ENCODE data around the gene CEP350. TPM values are rescaled to one million over a fixed set of nuclear protein-coding genes. Genes with fewer than 3 reads are reported as not detected.

CEP350 gene
- total RNA-seq, 1 experiment from 2014 or later, result 54.7 TPM

DNA sequence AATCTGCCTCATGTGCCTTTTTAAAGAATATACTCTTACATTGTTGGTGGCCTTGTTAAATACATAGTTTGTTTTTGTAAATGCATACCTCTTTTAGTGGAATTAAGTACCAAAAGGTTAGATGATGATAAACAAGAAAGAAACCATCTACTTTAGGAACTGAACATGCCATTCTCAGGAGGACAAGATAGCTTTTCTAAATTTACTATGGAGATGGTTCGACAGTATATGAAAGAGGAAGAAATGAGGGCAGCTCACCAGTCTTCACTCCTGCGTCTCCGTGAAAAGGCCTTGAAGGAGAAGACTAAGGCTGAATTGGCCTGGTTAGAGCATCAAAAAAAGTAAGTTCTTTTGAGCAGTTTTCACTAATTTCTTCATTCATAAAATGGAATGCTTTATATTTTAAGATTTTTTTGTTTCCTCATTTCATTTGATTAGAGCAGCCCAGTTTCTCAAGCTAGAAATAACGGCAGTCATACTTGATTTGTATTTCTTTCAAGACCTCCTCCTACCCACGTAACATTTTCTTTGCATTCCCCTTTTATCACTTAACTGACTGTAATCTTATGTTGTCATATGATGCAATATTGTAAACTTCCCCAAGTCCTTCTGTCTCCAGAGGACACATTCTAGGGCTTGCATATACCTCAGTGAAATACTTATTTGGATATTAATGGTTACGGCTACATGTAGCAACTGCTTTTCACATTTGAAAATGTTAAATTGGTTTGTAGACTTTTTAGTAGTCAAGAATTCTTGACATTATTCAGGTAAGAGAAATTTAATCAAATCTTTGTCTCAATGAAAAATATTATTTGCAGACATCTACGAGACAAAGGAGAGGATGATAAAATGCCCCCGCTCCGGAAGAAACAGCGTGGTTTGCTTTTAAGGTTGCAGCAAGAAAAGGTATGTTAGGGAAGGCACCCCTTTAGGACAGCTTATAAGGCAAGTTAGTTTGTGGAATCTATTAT lies 99.3 kb downstream of the CEP350 start:
- no peak for DNase-seq (ENCODE audit: extremely low read depth, low read depth)

DNA sequence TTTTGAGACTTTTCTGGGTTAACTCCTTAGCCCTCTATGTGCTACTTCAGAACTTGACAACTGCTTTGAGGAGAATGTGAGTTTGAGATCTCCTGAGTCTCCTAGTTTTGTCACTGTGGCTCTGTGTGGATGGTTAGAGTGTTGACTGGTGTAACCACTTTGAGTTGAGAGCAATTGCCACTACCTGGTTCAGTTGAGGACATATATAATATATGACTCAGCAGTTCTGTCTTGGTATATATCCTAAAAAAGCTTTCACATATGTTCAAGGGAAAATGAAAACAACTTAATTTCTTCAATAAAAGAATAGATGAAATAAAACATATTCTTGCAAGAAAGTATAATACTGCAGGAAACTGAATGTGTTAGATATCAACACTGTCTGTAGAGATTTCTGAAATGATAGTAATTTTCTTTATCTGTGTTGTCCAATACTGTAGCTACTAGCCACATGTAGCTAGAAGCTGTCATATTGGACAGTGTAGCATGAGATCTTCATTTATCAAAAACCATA lies 103.3 kb downstream of the CEP350 start:
- peak; percentile 23 for DNase-seq (ENCODE audit: extremely low read depth, low read depth)

DNA sequence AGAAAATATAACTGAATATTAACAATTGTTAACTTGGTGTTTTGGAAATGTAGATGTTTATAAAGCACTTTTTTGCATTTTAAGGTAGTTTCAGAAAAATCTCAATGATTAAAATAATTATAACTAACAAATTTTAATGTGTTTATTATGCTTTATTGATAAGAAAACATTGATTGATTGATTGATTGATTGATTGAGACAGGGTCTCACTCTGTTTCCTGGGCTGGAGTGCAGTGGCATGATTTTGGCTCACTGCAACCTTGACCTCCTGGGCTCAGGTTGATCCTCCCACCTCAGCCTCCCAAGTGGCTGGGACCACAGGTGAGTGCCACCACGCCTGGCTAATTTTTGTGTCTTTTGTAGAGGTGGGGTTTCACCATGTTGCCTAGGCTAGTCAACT lies 106.4 kb downstream of the CEP350 start:
- DNase-seq (ENCODE audit: extremely low read depth, low read depth), result no peak

DNA sequence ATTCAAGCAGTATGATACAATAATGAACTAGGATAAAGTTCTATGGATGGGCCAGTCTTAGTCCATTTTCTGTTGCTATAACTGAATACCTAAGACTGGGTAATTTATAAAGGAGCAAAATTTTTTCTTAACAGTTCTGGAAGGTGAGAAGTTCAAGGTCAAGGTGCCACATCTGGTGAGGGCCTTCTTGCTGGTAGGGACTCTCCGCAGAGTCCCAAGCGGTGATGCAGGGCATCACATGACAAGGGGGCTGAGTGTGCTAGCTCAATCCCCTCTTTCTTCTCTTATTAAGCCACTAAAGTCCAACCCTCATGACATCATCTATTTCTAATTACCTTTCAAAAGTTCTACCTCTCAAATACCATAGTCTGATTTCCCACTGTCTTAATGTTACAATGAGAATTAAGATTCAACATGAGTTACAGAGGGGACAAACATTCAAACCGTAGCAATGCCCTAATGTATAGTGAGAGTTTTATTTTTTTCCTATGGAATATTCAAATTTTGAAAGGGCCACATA lies 107.9 kb downstream of the CEP350 start:
- no peak for DNase-seq (ENCODE audit: extremely low read depth, low read depth)

DNA sequence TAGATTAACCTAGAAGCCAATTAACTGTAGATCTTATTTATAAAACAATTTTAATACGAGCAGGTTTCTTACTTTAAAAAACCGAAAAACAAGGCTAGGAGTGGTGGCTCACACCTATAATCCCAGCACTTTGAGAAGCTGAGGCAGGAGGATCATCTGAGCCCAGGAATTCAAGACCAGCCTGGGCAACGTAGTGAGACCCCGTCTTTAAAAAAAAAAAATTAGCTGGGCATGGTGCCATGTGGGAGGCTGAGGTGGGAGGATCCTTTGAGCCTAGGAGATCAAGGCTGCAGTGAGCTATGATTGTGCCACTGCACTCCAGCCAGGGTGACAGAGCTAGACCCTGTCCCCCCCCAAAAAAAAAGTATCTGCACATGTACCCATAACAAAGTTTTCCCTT lies 110.8 kb downstream of the CEP350 start:
- no peak for DNase-seq (ENCODE audit: extremely low read depth, low read depth)

DNA sequence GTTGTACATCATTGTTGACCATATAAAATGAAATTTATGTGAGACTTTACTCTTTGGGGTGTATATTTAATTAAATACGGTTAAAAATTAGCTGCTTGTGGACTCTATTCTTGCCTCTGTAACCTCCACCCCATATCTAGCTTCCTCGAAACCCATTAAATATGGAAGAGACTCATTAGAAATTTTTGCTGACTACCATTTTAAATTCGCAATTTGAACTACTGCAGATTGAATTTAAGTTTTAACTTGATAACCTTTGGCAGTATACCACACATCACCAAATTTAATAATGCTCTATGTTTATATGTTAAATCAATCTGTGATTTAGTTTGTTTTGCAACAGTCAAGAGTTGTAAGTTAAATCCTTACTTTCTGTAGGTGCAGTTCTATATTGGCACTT lies 111.5 kb downstream of the CEP350 start:
- DNase-seq (ENCODE audit: extremely low read depth, low read depth), result no peak

DNA sequence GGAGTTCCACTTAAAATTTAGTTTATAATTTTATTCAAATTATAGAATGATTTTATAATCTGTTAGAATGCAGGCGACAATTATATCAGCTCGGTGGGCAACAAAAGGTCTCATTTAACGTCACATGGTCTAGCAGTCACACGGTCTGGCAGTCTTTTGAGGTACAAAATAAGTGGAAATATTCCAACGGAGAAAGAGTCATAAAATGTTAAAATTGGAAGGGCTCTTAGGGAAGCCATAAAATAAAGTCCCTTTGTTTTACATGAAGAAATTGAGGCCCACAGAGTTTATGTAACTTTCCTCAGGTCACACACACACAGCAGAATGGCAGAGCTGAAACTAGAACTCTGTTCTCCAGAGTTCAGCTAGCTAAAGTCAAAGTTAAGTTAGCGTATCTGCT lies 115.7 kb downstream of the CEP350 start:
- no peak for DNase-seq (ENCODE audit: extremely low read depth, low read depth)

DNA sequence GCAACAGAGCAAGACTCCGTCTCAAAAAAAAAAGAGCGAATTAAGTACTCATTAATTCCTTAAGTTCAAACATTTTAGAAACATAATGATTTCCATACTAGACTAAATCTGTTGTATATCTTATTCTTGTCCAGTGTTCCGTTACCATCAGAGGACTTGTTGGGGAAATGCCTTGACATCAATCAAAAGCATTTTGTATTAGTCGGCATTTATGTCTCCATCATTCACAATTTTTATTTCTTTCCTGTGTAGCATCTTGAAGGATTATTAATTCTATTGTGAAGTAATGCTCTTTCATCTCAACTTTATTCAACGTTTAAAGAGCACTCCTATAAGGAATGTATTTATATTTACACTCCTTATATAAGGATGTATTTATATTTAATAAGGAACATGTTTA lies 117.1 kb downstream of the CEP350 start:
- no peak for DNase-seq (ENCODE audit: extremely low read depth, low read depth)

DNA sequence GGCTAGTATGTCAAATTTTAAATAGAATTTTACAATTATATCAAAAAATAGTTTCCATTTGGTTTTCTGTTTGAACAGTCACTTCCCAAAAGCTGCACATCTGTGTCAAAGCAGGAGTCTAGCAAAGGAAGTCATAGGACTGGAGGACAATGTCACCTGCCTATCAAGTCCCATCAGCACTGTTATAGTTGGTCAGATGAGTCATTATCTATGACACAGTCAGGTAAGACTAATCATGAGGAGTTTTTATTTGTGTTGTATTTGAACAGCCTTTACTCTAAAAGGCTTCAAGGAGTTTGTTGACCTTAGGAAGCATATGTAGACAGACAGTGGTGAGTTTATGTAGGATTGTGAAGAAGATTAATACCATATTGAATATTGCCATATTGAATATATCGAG lies 125.8 kb downstream of the CEP350 start:
- DNase-seq (ENCODE audit: extremely low read depth, low read depth), result no peak

DNA sequence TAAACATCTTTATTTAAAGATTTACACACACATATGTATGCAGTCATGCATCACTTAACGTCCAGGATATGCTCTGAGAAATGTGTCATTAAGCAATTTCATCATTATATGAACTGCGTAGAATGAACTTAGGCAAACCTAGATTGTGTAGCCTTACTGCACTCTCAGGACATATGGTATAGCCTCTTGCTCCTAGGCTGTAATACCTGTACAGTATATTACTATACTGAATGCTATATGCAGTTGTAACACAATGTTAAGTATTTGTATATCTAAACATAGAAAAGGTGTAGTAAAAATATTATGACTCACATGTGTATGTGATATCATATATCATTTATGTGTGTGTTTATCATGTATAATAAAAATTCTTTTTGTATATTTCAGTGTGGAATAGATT lies 126.9 kb downstream of the CEP350 start:
- no peak for DNase-seq (ENCODE audit: extremely low read depth, low read depth)

DNA sequence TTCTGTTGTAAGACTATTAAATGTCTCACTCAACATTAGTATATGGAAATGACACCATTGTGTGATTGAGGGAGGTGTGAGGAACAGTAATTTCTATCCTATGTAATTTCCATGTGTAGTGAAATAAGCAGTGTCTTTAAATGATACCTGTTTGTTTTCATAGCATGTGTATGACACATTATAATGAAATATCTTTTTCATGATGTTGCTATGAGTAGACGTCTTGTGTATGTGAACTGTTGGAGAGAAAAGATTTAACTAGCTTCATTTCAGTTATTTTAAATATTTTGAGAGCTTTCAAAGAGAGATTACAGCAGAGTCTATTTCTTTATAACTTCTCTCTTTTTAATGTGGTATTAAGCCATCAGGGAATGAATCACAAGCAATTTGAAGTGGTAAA lies 128.6 kb downstream of the CEP350 start:
- no peak for DNase-seq (ENCODE audit: extremely low read depth, low read depth)

DNA sequence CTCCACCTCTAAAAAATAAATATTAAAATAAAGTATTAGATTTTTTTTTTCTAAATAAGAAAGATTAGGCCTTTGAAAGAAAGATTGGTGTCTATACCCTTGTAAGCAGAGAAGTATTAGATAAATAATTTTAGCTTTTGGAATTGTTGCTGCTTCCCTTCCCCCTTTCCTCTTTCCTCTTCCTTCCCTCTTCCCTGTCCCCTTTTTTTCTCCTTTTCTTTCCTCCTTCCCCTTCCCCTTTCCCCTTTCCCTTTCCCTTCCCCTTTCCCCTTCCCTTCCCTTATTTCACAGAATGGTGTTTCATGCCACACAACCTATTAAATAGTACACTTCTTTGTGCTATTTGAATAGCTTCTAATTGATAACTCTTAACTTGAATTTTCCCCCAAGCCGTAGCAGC lies 130.3 kb downstream of the CEP350 start:
- DNase-seq (ENCODE audit: extremely low read depth, low read depth), result no peak

DNA sequence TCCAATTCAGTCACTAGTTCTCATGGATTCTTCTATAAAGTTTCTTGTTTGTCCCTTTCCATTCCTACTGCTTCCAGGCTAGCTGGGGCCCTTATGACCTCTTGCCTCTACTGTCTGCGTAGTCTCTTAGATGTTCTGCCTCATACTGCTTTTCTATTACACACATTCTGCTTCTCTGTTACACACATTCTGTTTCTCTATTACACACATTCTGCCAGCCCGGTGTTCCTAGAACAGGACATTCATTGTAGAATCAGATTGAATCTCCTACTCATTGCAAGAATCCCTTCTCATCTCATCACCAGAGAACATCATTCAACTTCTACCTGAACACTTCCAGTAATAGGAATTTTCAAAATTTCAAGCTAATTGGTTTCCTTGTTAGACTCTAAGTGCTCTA lies 130.7 kb downstream of the CEP350 start:
- no peak for DNase-seq (ENCODE audit: extremely low read depth, low read depth)

DNA sequence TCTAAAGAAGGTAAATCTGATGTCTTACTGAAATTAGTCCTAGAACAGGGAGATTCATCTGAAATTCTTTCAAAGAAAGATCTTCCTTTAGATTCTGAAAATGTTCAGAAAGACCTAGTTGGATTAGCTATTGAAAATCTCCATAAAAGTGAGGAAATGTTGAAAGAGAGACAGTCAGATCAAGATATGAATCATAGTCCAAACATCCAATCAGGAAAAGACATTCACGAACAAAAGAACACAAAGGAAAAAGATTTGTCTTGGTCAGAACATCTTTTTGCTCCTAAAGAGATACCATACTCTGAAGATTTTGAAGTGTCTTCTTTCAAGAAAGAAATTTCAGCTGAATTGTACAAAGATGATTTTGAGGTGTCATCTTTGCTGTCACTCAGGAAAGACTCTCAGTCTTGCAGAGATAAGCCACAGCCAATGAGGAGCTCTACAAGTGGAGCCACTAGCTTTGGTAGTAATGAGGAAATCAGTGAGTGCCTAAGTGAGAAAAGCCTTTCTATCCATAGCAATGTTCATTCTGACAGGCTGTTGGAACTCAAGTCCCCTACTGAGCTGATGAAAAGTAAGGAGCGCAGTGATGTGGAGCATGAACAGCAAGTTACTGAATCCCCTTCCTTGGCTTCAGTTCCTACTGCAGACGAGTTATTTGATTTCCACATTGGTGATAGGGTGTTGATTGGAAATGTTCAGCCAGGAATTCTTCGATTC lies 138.5 kb downstream of the CEP350 start:
- DNase-seq (ENCODE audit: extremely low read depth, low read depth), result no peak

DNA sequence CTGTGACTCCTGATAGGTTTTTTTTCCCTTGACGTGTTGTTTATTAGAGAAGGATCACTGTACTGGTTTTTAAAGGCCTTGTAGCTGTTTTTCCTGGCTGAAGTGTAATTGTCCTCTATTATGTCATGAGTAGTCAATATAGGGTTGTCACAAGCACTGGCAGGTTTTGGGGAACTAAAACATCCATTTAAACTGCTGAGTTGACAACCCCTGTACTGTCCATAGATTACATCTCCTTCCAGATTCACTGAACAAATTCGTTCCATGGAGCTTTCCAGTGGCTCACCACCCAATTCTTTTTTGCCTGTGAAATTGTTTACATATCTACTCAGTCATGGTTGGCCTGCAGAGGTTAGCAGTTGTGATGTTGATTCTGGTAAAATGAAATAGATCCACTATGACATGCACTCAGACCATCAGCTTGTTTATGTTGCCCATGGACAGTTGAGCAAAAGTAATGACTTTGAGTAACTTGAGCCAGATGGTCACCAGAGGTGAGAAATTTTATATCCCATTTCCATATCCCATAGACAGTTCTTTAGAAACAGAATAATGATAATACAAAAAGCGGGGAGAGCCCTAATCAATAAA lies 140.2 kb downstream of the CEP350 start:
- no peak for DNase-seq (ENCODE audit: extremely low read depth, low read depth)

DNA sequence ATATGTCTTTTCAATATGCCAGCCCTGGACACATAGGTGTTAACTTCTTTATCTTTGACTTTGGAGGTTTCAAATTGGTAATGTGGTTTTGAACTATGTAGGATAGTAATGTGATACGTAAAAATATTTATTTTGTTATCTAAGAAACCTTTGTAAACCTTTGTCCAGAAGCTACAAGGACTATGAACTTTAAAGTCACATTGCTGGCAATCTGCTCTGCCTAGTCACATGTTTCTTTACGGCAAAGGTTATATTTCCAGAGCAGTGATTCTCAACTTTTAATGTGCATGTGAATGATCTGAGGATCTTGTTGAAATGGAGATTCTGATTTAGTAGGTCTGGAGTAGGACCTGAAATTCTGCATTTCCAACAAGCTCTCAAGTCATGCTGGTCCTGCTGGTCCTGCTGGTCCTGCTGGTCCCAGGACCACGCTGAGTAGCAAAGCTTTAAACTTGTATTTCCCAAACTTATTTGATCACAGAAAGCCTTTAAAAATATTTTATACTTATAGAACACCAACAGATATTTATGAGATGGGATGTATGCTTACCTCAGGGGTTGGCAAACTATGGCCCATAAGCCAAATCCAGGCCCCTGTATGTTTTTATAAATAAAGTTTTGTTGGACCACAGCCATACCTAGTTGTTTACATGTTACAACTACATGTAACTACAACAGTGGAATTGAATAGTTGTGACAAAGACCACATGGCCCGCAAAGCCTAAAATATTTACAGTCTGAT lies 142.1 kb downstream of the CEP350 start:
- no peak for DNase-seq (ENCODE audit: extremely low read depth, low read depth)

DNA sequence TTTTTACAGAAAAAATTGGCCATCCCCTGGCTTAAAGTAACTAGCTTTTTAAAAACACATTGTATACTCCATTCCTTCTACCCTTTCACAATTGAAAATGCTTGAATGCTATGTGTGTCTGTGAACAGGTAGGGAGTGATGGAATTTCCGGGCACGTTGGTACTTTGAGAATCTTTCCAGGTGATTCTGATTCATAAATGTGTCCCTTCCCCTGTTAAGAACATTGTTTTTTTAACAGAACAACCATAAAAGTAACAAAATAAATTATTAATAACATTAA lies 142.7 kb downstream of the CEP350 start:
- no peak for DNase-seq (ENCODE audit: extremely low read depth, low read depth)

DNA sequence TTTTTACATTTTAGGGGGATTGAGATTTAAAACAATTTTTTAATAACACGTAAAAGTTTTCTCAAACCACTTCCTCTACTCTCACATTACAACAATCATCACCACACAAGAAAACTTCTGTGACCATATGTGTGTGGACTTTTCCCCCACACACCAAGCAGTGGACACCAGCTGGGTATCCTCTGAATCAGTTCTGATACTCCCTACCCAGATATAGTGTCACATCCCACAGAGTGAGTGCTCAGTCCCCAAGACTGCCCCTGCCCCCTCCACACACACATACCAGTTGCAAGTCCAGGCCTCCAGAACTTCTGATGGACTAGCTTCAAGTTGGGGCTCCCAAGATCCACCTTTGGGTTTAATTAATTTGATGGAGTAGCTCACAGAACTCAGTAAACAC lies 146.8 kb downstream of the CEP350 start:
- no peak for DNase-seq (ENCODE audit: extremely low read depth, low read depth)

DNA sequence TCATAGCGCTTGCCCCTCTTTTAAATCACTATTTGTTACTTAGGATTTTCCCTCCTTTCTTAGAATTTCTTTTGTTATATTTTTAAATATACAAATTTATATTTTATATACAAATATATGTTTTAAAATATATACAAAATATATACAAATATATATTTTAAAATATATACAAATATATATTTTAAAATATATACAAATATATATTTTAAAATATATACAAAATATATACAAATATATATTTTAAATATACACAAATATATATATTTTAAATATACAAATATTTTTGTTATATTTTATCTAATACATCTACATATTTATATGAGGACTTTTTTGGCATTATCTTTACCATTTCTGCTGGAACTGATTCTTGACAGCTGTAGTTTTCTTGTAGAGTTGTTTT lies 149.2 kb downstream of the CEP350 start:
- no peak for DNase-seq (ENCODE audit: extremely low read depth, low read depth)

DNA sequence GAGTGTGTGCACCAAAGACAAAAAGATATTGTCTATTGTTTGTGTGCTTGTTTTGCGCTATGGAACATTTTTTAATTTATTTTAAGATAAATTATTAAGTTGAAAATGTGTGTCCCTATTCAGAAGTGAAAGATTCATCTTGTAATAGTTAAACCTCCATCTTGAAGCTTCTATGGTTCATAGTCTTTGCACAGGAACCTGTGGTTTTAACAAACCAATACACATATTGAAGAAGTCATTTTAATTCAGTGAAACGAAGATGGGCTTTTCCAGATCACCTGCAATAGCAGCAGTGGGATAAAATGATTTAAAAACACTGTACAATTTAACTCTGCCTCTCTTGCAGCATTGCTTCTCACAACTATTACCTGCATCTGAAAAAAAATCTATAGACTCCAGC lies 157.5 kb downstream of the CEP350 start:
- no peak for DNase-seq (ENCODE audit: extremely low read depth, low read depth)
